Esophagus muscularis mucosa (tissue), 4 donors: ENCODE data around the gene EFHC1. TPM values are rescaled to one million over a fixed set of nuclear protein-coding genes. Genes with fewer than 3 reads are reported as not detected.

ENCODE experiments used
- DNase-seq: peaks from one replicate; pipeline ENCODE4 v3.0.0-alpha.2; 2017; ENCODE audit errors: extremely low spot score
- H3K27ac ChIP-seq, 4 donors: fragments of 200-600 bp; sonication (generic); replicated peaks in 1 of 4; 1 replicate in 3 of 4; 2 replicates in 1 of 4; pipeline ENCODE4 v1.5.1; 2016 to 2019; ENCODE audit warnings: mild to moderate bottlenecking in 1 of 4
- H3K27me3 ChIP-seq, 4 donors: fragments of 200-600 bp; sonication (generic); one replicate each; pipeline versions ENCODE4 v1.5.1 to v1.6.0; 2016 to 2019
- H3K36me3 ChIP-seq, 4 donors: fragments of 200-600 bp; sonication (generic); one replicate each; pipeline ENCODE4 v1.5.1; 2016 to 2019
- H3K4me1 ChIP-seq, 4 donors: fragments of 200-600 bp; sonication (generic); one replicate each; pipeline ENCODE4 v1.5.1; 2016 to 2019
- H3K4me3 ChIP-seq, 4 donors: fragments of 200-600 bp; sonication (generic); 1 replicate in 2 of 4; 2 replicates in 2 of 4; pipeline ENCODE4 v1.5.1; 2016 to 2019; ENCODE audit warnings: mild to moderate bottlenecking in 4 of 4, moderate library complexity in 1 of 4
- H3K9me3 ChIP-seq, 4 donors: fragments of 200-600 bp; sonication (generic); 1 replicate in 3 of 4; 2 replicates in 1 of 4; pipeline ENCODE4 v1.5.1; 2016 to 2019
- CTCF ChIP-seq, 3 experiments: fragments of 200-600 bp in 2 of 3; fragments of 450-650 bp in 1 of 3; sonication (generic) in 2 of 3; IDR thresholded peaks; one replicate each; pipeline ENCODE4 v1.5.1; 2017 to 2019; ENCODE audit warnings: antibody characterized with exemption in 3 of 3, mild to moderate bottlenecking in 2 of 3, moderate library complexity in 1 of 3
- EP300 ChIP-seq: sonication (generic); formaldehyde crosslinking; IDR thresholded peaks from one replicate; pipeline ENCODE4 v1.6.1; 2017; ENCODE audit warnings: antibody characterized with exemption
- POLR2A ChIP-seq: fragments of 450-650 bp; IDR thresholded peaks from one replicate; pipeline ENCODE4 v1.6.1; 2017; ENCODE audit warnings: antibody characterized with exemption, moderate library complexity, mild to moderate bottlenecking, low read depth
- POLR2AphosphoS5 ChIP-seq, 2 donors: sonication (generic); formaldehyde crosslinking; IDR thresholded peaks; one replicate each; pipeline ENCODE4 v1.6.1; 2017; ENCODE audit warnings: antibody characterized with exemption in 2 of 2
- WGBS: methylation state at CpG from one replicate; pipeline ENCODE4 v1.1.5; 2018; 5-methylcytosine and 5-hydroxymethylcytosine counted together
- intact Hi-C: fragments of 100-400 bp; cut with DNase I; formaldehyde crosslinking; loops from one replicate; pipeline ENCODE4 v1.15.1; 2023
- total RNA-seq, 4 donors: library from RNA; depleted of rRNA; stranded (reverse); fragments of >200 nt; gene quantifications; one replicate each; pipeline versions ENCODE4 v1.1.0 to v1.2.1, GENCODE V29; 2016

EFHC1 gene
- total RNA-seq, 4 donors from 2014 or later: 7.5 to 21.2 (median 10.2) TPM

DNA sequence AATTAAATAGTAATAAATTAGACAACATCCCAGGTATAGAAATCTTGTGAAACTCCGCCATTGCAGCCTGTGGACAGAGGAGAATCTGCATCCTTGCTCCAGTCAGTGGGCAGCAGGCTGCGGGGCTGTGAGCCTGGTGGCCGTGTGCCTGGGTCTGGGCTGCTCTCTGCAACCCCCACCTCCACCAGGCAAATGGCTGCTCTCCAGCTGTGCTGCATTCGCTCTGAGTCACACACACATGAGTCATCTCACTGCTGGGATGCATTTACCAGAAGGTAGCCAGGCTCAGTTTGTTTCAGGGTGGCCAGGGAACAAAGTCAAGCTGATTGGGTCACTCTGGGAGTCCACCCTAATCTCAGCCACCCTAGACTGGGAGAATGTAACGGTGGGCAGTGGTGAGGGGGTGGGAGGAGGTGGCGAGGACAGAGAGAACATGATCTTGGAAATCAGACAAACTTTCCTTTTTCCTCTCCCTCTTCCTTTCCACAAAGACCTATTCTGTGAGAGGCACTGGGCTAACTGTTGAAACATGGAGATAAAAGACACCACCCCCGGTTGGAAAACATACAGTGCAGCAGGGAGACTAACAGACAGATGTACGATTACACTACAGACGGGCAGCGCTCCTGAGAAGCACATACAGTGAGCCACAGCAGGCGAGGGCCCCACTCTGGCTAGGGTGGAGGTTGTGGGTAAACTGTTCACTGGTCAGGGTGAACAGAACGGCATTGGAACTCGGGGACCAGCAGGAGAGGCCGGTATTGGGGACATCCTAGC, 97.5 kb downstream of the EFHC1 start:
- H3K9me3 ChIP-seq: no peaks in the 10 kb centered on the region
- H3K27me3 ChIP-seq: no peaks in the 10 kb centered on the region
- peak; percentile 95 for DNase-seq
- WGBS: 39% methylated on average over 14 of the region's 14 CpGs
- peak overlapping the region in 3 of 4 donors; percentile 6 to 16 (median 15) for H3K4me3 ChIP-seq
- H3K36me3 ChIP-seq: peaks cover 0 to 25% (median 16%) of the 10 kb centered on the region in 4 donors
- peak overlapping the region; percentile 79 to 89 (median 86) for H3K27ac ChIP-seq
- peak; percentile 92 to 94 for TF ChIP-seq POLR2AphosphoS5 (IDR thresholded peaks at IDR 0.05)
- TF ChIP-seq EP300: no peak
- TF ChIP-seq POLR2A: no peak
- intact Hi-C loops: loop anchor here (2.0 to 5.0 kb wide), 2 partner anchors 55 to 100 kb away; no protein-coding TSS in a partner anchor
- H3K4me1 ChIP-seq: peaks cover 60 to 96% (median 94%) of the 10 kb centered on the region in 4 donors

- H3K36me3 ChIP-seq: peaks cover 0 to 25% (median 16%) of the 10 kb centered on the region in 4 donors
- H3K4me3 ChIP-seq: peak overlapping the region in 2 of 4 donors; percentile 6 to 16
- 75% methylated on average over 13 of the region's 13 CpGs for WGBS
- TF ChIP-seq POLR2A: no peak
- TF ChIP-seq CTCF (IDR thresholded peaks at IDR 0.05): no peak
- no peak for TF ChIP-seq EP300
- no peak for TF ChIP-seq POLR2AphosphoS5 (IDR thresholded peaks at IDR 0.05)
- no peak for DNase-seq
- no peaks in the 10 kb centered on the region for H3K9me3 ChIP-seq
- no peaks in the 10 kb centered on the region for H3K27me3 ChIP-seq
- intact Hi-C loops: loop anchor here (5.0 kb wide), 1 partner anchor 101 kb away; no protein-coding TSS in a partner anchor
- H3K27ac ChIP-seq: peak overlapping the region; percentile 79 to 89 (median 86)
- peaks cover 60 to 96% (median 93%) of the 10 kb centered on the region in 4 donors for H3K4me1 ChIP-seq
Observed at GRCh38 chr6:52518279-52518945, 98.3 kb downstream of the EFHC1 start.

DNA sequence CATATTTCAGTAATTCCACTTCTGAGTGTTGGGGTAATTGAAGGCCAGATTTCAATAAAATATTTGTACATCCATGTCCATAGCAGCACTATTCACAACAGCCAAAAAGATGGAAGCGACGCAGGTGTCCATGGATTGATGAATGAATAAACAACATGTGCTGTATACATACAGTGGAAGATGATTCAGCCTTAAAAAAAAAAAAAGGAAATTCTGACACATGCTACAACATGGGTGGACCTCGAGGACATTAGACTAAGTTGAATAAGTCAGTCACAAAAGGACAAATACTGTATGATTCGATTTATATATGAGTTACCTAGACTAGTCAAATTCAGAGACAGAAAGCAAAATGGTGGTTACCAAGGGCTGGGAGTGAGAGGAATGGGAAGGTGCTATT, 99.5 kb downstream of the EFHC1 start:
- no peaks in the 10 kb centered on the region for H3K9me3 ChIP-seq
- H3K36me3 ChIP-seq: peaks cover 0 to 18% (median 11%) of the 10 kb centered on the region in 4 donors
- H3K27ac ChIP-seq: peak overlapping the region in 1 of 4 donors; percentile 89
- TF ChIP-seq POLR2AphosphoS5 (IDR thresholded peaks at IDR 0.05) (no peak), EP300 (no peak), POLR2A (no peak), CTCF (IDR thresholded peaks at IDR 0.05) (no peak)
- intact Hi-C loops: loop anchor here (5.0 kb wide), 1 partner anchor 102 kb away; no protein-coding TSS in a partner anchor
- H3K4me3 ChIP-seq: no peak overlapping the region
- peaks cover 53 to 91% (median 88%) of the 10 kb centered on the region in 4 donors for H3K4me1 ChIP-seq
- WGBS: 93% methylated on average over 4 of the region's 4 CpGs
- DNase-seq: no peak
- no peaks in the 10 kb centered on the region for H3K27me3 ChIP-seq

DNA sequence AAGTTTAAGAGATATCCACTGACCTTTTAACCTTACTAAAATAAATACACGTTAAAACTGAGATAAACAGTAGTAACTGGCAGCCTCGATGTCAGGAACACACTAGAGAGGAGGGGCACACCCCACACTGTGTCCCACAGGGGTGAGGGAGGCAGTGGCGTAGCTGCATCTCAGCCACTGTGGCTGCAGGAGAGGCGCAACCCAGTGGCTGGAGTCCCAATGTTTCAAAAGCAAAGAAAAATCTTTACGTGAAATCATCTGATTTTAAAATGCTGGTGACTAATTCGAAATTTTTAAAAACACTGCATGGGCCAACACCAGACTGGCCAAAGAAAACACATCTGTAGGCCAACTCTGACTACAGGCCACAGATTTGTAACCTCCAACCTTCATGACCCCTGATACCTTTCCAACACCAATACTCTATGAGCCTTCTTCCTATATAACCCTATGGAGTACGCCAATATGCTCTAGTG, 102.0 kb downstream of the EFHC1 start:
- H3K4me3 ChIP-seq: no peak overlapping the region
- no peaks in the 10 kb centered on the region for H3K9me3 ChIP-seq
- H3K27ac ChIP-seq: peak overlapping the region; percentile 60 to 80 (median 70)
- DNase-seq: no peak
- H3K27me3 ChIP-seq: no peaks in the 10 kb centered on the region
- WGBS: 28% methylated on average over 7 of the region's 7 CpGs
- H3K36me3 ChIP-seq: no peaks in the 10 kb centered on the region
- intact Hi-C loops: no loop called here
- peaks cover 50 to 65% (median 63%) of the 10 kb centered on the region in 4 donors for H3K4me1 ChIP-seq
- TF ChIP-seq EP300 (no peak), POLR2AphosphoS5 (IDR thresholded peaks at IDR 0.05) (peak; percentile 28 to 56)

GRCh38 chr6:52522655-52523054, 102.5 kb downstream of the EFHC1 start:
- no peaks in the 10 kb centered on the region for H3K9me3 ChIP-seq
- WGBS: 68% methylated on average over 3 of the region's 3 CpGs
- H3K4me3 ChIP-seq: no peak overlapping the region
- TF ChIP-seq POLR2AphosphoS5 (IDR thresholded peaks at IDR 0.05): peak in 1 of 2 donors; percentile 21
- no peak for TF ChIP-seq CTCF (IDR thresholded peaks at IDR 0.05)
- intact Hi-C loops: no loop called here
- H3K27ac ChIP-seq: peak overlapping the region; percentile 60 to 80 (median 70)
- no peaks in the 10 kb centered on the region for H3K27me3 ChIP-seq
- H3K36me3 ChIP-seq: no peaks in the 10 kb centered on the region
- no peak for DNase-seq
- H3K4me1 ChIP-seq: peaks cover 46 to 60% (median 59%) of the 10 kb centered on the region in 4 donors
